NCI-H128 (cell line): ENCODE measurements around the gene WDR37.
"Not testable (repeated sequence)": the region's sequence is repeated elsewhere in the genome, so short reads cannot be mapped to it uniquely, and the experiment has no call there.

Experiments used
- DNase-seq: peaks from one replicate; lab custom pipeline; 2025; ENCODE audit not compliant: unreplicated experiment; lab: John Stamatoyannopoulos, UW

Gene WDR37

DNA sequence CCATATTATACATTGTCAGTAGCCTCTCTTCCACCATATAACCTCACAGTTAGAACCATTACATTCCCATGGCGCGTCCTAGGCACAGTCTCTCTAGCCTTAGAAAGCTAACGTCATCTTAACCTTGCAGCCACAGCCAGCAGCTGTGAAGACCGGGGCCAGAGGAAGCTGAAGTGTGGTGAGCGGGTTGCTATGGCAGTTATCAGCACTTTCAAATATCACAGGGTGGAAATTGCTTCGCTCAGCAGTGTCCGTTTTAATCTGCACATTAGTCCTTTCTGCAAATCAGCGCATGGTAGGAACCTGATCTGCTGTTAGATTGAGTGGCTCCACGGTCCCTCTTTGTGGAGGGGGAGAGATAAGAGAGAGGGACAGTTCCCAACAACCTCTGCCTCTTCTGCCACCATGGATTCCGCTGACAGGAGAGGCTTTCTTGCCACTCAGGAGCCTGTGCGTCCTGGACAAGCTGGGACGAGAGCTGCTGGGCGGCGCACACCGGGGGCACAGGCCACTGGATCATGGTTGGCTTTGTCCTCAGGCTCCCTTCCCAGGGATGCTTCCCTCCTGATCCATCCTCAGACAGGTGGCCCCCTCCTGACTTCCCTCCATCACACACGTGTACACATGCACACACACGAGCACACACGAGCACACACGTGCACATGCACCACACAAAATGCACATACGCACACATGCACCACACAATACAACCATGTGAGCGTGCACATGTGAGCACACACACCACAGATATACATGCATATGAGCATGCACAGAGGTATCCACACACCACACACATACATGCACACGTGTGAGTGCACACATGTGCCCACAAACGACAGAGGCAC lies 93.8 kb downstream of the WDR37 start:
- no peak for DNase-seq

DNA sequence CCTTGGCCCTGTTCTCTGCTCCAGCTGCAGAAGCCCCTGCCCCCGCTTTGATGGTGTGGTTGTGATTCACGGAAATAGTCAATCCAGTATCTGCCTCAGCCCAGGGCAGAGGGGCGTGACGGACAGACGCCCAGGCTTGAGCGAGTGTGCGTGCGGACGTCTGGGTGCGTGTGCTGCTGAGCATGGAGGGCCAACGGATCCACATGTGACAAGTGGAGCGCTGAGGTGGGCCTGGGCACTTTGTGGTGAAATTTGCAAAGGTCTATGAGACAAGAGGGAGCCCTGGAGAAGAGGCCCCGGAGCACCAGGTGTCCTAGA lies 94.4 kb downstream of the WDR37 start:
- no peak for DNase-seq

DNA sequence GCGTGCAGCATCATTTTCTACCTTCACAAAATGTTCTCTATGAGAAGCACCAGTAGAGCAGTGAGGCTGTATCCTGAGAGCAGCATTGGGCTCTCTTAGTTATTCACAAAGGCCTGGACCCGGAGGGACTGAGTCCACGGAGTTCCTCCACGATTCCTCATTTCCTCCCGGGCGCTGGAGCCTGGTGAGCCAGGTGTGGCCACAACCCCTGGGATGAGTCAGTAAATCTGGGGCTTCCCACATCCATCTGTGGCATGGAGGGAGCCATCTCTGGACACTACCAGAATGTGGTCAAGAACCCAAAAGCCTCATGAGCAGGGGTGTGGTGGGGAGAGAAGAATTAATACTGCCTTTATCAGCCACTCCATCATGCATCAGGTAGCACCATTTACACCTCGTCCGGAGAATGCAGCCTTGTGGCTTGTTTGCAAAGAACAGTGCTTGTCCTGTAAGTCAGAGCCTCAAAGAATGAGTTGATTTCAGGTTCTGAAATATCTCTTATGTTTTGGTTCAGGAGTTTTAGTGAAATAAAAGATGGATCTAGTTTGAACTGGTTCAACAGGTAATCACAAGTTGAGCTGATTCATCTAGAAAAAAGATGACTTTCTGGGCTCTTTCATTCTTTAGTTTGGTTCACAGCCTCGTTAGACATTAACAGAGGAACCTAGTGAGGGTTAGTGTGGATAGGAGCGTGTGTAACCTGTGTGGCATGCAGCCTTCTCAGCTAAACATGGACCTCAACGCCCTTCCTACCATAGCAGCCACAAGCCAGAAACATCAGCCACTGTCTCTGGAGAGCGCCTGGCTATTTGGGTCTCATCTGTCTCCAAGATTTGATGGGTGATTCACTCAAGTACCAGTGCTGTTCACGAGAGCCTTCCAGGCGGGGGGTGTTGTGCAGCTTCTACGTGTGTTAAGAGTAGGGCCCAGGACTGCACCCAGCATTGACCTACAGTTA lies 95.2 kb downstream of the WDR37 start:
- no peak for DNase-seq

DNA sequence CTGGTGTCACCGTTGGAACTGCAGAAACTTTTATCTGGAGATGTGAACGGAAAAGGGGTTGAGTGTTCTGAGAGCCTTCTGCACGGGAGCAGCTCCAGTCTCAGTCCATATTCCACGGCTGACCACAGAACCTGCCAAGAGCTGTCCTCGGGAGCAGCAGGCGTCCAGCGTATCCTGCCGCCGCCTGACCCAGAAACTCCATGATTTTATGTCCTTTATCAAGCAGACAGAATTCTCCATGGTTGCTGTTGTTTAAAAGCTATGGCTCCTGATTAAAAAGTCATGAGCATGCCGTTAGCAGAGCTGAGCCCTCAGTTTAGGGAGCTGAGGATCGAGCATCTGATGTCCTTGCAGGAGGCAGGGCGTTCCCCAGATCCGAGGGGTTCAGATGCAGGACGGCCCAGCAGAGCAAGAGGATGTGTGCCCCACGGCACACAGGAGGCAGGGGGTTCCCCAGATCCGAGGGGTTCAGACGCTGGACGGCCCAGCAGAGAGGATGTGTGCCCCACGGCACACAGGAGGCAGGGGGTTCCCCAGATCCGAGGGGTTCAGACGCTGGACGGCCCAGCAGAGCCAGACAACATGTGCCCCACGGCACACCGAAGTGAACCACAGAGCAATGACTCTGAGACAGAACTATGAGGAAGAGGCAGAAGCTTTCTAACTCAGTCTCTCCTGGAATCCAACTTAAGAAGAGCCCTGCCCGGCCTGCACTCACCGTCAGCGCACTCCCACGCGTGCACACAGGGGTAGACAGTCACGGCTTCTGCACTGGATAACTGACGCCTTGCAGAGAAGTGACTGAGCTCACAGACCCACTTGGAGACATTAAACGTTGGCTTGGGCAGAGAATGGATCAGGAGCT lies 96.4 kb downstream of the WDR37 start:
- DNase-seq = no peak

DNA sequence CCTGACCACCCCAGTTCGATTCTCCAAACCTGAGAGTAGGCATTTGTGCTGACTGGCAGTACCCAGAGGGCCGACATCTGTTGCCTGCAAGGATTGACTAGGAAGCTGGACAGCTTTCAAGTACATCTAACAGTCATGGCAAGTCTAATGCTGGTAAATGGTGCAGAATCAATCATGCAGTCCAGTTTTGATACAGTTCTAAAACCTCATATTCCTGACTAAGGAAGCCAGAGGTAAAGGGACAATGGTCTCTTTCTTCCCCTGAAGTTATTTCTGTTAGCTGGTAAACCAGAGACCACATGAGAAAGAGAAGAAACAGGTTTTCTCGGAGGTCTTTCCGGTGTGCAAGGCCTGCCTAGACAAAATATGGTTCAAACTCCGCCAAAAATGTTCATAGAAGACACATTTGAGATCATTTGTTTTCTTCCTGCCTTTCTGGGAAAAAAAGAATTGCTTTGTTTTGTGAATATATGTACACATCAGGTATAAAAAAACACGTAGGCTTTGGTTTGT lies 97.1 kb downstream of the WDR37 start:
- no peak for DNase-seq

DNA sequence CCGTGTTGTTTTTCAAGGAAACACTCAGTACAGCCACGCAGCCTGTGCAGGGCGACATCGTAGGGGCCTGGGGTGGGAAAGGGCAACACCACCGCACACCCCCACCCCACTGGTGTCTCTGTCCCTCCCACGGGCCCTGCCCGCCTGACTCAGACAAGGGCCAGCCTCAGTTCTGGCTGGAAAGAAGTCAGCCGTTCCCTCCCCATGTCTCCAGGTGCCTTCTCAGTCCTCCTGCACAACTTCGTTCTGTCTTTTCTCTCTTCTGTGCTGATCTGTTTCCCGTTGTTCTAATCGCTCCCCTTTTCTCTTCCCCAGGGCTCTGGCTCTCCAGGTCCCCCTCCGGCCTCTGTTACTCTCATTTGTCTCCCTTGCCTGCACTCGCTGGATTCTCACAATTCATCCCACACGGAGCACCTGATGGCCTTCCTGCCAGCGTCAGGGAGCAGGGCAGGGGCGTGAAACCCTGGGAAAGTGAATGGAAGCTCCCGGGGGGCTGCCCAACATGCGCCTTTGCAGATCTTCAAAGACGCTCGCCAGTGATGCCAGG lies 97.7 kb downstream of the WDR37 start:
- DNase-seq = no peak

DNA sequence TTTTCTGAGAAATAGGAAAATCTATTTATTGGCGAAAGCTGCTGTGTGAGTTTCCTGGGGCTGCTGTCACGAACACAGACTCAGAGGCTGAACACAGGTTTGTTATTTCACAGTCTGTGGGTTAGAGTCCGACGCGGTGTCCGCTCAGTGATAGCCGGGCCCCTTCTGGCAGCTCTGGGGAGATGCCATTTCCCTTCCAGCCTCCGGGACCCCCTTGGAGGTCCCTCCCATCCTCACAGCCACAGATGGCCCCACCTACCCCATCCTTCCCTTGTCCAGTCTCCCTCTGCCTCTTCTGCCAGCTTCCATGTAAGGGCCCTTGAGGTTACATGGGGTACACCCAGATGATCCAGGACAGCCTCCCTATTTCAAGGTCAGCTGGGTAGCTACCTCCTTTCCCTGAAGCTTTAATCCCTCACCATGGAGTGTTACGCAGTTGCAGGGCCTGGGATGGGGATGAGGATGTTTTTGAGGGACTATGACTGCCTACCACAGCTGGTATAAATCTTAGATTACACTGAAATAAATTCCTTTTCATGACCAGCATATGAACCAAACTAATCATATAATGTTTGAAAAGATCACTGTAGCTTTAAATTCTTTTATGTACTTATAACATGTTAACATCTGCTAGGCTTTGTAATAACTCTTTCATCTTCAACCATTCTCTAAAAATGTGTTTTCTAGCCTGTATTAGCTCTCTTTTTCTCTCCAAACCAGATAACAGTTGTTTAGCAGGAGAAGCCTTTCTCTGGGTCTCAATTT lies 98.5 kb downstream of the WDR37 start:
- DNase-seq = no peak

DNA sequence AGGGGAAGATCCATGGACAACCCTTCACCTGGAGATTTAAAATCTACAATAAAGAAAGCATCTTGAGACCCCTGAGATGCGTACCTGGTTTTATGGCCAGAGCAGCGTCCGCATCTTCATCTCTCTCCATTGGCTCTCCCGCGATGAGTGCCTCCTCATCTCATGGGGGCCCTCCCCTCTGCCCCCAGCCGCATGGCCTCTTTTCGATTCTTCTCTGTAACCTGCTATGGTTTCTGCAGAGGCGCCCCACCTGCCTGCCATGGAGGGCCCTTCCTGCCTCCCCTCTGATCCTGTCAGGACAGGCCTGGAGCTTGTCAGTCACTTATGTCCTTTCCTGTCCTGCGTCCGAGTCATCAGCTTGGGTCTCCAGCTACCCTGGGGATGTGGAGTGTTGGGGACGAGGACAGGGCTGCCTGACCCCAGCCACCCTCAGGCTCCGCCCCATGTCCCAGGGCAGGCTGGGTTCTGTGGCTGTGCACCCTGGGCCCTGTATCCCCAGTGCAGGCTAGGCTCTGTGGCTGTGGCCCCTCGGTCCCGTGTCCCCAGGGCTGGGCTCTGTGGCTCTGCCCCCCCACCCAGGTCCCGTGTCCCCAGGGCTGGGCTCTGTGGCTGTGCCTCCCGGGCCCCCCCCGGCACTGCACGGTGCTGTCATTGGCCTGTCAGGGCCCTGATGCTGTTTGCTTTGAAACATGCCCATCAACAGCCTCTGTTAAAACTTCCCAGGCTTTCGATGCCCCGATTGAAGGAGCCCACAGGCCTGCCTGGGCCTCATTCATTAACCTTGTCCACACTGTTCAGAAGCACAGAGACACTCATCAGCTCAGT lies 99.8 kb downstream of the WDR37 start:
- DNase-seq = no peak

DNA sequence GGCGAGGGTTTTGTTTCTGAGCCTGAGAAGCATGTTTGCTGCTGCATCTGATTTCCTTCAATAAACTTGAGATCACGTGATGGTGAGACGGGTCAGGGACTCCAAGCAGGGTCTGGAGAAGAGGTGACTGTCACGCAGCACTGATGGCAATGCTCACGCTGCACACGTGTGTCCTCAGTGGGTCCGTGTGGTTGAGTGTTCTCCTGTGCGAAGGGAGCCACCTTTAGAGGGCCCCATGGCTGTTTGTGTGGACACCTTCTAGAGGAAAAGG lies 100.4 kb downstream of the WDR37 start:
- no peak for DNase-seq

DNA sequence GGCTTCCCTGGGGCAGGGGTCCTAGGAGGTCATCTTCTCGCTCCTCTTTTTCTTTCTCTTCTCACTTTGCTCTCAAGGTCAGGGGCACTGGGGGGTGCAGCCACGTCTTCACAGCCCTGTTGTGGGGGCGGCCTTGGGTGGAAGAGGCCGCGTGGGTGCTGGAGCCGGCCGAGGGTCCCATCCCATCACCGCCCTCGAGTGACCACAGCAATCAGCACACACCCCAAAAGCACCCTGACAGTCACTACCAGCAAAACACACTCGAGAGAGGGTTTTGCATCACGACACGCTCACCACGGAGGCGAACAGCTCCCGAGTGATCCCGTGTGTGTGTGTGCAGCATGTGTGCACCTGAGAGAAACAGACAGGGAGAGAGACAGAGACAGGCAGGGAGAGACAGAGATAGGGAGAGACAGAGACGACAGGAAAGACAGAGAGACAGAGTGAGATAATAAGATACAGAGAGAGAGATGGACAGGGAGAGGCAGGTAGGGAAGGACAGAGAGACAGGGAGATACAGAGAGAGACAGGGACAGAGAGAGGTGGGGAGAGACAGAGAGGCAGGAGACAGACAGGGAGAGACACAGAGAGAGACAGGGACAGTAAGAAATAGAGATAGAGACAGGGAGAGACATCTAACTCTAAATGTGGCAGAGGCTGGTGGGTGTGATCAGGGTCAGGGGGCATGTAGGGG lies 100.9 kb downstream of the WDR37 start:
- no peak for DNase-seq

DNA sequence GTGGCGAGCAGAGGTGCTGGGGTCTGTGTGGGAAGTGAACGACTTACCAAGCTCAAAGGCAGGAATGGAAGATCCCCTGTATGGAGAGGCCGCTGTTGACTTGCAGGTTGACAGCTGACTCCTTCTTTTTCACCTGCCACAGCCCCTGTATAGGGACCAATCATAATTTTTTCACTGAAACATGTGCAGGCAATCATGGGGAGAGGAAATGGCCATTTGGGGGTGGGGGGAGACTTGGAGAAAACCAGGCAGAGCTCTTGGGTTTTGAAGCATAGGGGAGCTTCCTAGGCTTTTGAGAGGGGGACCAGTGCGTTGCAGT lies 101.4 kb downstream of the WDR37 start:
- no peak for DNase-seq

DNA sequence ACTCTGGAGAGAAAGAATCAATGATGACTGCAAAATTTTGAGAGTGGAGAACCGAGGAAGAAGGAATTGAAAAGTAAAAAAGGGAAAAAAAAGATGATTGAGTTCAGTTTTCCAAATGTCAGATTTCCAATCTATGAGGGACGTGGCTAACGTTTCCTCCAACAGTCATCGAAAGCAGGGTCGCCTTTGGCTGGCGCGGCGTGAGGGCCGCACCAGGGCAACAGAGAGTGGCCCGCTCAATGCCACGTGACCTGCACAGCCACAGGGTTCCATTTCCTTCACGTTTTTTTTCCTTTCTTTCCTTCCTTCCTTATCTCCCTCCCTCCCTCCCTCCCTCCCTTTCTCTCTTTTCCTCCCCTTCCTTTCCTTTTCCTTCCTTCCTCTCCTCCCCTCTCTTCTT lies 101.9 kb downstream of the WDR37 start:
- no peak for DNase-seq

DNA sequence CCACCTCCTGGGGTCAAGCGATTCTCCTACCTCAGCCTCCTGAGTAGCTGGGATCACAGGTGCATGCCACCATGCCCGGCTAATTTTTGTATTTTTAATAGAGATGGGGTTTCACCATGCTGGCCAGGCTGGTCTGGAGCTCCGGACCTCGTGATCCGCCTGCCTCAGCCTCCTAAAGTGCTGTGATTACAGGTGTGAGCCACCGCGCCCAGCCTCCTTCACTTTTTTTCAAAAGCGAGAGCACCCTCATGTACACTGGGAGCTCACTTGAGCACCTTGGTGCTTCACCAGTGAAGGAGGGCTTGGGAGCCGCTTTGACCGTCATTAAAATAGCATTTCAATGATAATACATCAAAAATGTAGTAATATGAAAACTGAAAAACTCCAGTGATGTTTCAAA lies 102.4 kb downstream of the WDR37 start:
- DNase-seq = not testable (repeated sequence)

DNA sequence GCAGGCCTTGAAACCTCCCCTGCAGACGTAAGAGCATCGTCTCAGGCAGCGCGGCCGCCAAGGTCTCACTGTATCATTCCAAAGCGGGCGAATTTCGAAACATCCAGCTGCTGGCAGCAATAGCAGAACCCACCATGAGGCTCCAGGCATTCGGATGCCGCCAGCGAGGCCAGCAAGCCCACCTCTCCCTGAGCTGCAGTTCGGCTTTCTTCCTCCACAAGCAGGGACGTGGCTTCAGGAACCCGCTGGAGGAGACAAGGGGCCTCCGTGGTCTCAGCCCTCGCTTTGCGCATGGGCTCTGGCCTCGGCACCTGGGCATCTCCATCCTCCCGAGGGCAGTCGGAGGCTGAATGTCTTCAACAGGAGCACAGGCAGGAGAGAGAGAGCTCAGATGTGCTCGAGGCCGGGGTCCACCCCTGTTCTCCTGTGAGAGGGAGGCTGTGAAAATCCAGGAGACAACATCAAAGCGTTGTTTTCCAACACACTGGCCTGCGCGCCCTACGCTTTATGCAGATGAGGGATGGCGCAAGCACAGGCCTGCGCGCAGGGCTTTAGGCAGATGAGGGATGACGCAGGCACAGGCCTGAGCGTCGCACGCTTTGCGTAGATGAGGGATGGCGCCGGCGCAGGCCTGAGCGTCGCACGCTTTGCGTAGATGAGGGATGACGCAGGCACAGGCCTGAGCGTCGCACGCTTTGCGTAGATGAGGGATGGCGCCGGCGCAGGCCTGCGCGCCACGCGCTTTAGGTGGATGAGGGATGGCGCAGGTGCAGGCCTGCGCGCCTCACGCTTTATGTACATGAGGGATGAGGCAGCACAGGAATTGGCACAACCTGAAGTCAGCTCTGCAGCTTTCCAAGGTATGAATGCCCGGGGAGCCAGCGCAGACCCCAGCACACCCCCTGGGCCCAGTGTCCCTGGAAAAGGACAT lies 103.2 kb downstream of the WDR37 start:
- DNase-seq = no peak

DNA sequence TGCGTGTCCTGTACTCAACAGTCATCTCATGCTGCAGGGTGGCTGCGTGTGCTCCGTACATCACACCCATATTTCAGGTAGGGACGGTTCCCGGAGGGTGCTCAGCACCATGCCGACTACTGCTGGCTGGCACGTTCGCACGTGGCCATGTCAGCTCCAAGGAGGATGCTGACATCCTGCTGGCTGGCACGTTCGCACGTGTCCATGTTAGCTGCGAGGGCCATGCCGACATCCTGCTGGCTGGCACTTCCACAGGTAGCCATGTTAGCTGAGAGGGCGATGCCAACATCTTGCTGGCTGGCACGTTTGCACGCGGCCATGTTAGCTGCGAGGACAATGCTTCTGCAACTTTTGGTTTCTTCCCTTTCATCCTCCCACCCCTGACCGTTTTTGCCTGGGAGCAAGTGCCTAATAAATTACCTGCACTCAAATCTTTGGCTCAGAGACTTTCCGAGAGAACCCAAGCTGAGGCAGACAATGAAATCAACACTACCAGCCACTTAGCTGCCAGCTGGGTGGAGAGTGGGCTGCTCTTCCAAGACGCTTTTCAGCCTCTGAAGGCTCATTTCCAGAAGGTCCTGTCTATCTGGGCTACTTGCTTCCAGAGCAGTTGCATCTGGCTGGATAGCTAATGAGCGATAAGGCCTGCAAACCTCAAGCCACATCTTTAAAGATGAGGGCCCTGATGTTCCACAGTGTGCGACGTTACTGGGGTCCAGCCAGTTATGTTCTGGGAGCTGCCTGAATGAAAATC lies 104.6 kb downstream of the WDR37 start:
- no peak for DNase-seq

DNA sequence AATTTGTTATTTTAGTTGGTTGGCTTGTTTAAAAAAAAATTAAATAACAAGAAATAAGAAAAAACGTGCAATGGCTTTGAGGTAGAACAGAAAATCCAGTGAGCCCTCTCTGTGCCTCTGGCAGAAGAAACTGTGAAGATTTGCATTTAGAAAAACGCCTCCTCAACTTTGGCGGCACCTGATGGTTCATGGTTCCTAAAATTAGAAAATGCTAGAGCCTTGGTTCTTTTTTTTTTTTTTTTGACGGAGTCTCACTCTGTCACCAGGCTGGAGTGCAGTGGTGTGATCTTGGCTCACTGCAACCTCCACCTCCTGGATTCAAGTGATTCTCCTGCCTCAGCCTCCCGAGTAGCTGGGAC lies 105.1 kb downstream of the WDR37 start:
- not testable (repeated sequence) for DNase-seq

DNA sequence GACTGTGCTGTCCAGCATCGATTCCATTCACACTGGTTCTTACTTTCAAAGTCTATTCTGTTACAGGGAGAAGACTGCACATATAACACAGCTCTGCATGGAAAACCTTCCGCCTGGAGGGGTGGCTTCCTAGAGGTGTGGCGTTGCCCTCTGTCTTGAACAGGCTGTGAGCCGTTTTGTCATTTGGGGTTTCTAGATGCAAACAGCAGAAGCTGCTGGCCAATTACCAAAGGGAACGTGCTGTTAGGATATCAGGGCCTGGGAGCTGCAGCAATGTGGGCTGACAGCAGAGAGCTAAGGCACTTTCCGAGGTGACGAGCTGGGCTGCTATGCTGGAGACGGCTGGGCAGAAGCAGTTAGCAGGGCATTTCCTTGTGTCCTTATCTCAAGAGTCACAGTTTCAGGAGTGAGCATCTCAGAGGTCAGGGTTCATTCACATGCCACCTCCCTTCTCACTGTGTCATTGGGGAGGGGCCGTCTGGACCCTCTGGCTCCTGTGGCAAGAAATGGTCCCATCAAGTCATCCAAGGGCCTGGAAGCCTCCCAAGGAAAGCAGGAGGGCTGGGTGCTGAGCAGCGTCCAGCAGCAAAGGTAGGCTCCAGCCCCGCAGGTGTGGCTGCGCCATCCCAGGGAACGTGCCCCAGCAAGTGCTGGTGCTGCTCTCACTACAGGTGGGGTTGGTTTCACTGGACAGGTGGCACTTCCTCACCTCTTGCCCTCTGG lies 106.5 kb downstream of the WDR37 start:
- no peak for DNase-seq
